Measurements from ENCODE around the gene GPR87. TPM values are rescaled to one million over a fixed set of nuclear protein-coding genes. Genes with fewer than 3 reads are reported as not detected.

GPR87 gene
- total RNA-seq, 1 experiment from 2014 or later, result not detected

DNA sequence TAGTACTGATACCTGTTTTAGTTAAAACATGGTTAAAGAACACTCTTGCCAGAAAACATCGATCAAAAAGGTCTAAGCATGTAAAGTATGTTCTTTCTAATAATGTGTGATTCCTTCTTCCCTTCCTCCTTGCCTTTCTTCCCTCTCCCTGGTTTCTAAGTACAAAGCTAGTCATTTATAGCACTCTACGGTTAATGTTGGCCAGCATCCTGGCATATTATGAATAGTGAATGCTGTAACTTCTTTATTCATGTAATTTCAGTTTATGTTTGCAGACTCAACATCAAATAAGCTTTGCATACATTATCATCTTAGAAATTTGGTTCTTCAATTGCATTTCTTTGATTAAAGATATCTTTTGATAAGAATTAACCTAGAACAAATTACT, 40.8 kb upstream of the GPR87 start:
- no peak for TF ChIP-seq SOX15 (CRISPR knock-in tag; IDR thresholded peaks at IDR 0.05)
- TF ChIP-seq ZNF423 (CRISPR knock-in tag; IDR thresholded peaks at IDR 0.05), result no peak
- no peak for TF ChIP-seq FOXP1 (CRISPR knock-in tag; IDR thresholded peaks at IDR 0.05; ENCODE audit: borderline replicate concordance)
- no peak for TF ChIP-seq CREB1 (CRISPR knock-in tag; IDR thresholded peaks at IDR 0.05)
- TF ChIP-seq, protein P1, sequence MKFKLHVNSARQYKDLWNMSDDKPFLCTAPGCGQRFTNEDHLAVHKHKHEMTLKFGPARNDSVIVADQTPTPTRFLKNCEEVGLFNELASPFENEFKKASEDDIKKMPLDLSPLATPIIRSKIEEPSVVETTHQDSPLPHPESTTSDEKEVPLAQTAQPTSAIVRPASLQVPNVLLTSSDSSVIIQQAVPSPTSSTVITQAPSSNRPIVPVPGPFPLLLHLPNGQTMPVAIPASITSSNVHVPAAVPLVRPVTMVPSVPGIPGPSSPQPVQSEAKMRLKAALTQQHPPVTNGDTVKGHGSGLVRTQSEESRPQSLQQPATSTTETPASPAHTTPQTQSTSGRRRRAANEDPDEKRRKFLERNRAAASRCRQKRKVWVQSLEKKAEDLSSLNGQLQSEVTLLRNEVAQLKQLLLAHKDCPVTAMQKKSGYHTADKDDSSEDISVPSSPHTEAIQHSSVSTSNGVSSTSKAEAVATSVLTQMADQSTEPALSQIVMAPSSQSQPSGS (CRISPR knock-in tag; IDR thresholded peaks at IDR 0.05; ENCODE audit: borderline replicate concordance, low read depth), result no peak
- TF ChIP-seq, protein P2, sequence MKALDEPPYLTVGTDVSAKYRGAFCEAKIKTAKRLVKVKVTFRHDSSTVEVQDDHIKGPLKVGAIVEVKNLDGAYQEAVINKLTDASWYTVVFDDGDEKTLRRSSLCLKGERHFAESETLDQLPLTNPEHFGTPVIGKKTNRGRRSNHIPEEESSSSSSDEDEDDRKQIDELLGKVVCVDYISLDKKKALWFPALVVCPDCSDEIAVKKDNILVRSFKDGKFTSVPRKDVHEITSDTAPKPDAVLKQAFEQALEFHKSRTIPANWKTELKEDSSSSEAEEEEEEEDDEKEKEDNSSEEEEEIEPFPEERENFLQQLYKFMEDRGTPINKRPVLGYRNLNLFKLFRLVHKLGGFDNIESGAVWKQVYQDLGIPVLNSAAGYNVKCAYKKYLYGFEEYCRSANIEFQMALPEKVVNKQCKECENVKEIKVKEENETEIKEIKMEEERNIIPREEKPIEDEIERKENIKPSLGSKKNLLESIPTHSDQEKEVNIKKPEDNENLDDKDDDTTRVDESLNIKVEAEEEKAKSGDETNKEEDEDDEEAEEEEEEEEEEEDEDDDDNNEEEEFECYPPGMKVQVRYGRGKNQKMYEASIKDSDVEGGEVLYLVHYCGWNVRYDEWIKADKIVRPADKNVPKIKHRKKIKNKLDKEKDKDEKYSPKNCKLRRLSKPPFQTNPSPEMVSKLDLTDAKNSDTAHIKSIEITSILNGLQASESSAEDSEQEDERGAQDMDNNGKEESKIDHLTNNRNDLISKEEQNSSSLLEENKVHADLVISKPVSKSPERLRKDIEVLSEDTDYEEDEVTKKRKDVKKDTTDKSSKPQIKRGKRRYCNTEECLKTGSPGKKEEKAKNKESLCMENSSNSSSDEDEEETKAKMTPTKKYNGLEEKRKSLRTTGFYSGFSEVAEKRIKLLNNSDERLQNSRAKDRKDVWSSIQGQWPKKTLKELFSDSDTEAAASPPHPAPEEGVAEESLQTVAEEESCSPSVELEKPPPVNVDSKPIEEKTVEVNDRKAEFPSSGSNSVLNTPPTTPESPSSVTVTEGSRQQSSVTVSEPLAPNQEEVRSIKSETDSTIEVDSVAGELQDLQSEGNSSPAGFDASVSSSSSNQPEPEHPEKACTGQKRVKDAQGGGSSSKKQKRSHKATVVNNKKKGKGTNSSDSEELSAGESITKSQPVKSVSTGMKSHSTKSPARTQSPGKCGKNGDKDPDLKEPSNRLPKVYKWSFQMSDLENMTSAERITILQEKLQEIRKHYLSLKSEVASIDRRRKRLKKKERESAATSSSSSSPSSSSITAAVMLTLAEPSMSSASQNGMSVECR (CRISPR knock-in tag; IDR thresholded peaks at IDR 0.05; ENCODE audit: borderline replicate concordance), result no peak
- no peak for TF ChIP-seq SMAD4 (CRISPR knock-in tag; IDR thresholded peaks at IDR 0.05)
- TF ChIP-seq, protein P3, sequence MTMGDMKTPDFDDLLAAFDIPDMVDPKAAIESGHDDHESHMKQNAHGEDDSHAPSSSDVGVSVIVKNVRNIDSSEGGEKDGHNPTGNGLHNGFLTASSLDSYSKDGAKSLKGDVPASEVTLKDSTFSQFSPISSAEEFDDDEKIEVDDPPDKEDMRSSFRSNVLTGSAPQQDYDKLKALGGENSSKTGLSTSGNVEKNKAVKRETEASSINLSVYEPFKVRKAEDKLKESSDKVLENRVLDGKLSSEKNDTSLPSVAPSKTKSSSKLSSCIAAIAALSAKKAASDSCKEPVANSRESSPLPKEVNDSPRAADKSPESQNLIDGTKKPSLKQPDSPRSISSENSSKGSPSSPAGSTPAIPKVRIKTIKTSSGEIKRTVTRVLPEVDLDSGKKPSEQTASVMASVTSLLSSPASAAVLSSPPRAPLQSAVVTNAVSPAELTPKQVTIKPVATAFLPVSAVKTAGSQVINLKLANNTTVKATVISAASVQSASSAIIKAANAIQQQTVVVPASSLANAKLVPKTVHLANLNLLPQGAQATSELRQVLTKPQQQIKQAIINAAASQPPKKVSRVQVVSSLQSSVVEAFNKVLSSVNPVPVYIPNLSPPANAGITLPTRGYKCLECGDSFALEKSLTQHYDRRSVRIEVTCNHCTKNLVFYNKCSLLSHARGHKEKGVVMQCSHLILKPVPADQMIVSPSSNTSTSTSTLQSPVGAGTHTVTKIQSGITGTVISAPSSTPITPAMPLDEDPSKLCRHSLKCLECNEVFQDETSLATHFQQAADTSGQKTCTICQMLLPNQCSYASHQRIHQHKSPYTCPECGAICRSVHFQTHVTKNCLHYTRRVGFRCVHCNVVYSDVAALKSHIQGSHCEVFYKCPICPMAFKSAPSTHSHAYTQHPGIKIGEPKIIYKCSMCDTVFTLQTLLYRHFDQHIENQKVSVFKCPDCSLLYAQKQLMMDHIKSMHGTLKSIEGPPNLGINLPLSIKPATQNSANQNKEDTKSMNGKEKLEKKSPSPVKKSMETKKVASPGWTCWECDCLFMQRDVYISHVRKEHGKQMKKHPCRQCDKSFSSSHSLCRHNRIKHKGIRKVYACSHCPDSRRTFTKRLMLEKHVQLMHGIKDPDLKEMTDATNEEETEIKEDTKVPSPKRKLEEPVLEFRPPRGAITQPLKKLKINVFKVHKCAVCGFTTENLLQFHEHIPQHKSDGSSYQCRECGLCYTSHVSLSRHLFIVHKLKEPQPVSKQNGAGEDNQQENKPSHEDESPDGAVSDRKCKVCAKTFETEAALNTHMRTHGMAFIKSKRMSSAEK (CRISPR knock-in tag; IDR thresholded peaks at IDR 0.05; ENCODE audit: borderline replicate concordance), result no peak
- TF ChIP-seq TEAD1 (CRISPR knock-in tag; IDR thresholded peaks at IDR 0.05), result no peak
- TF ChIP-seq, protein P4, sequence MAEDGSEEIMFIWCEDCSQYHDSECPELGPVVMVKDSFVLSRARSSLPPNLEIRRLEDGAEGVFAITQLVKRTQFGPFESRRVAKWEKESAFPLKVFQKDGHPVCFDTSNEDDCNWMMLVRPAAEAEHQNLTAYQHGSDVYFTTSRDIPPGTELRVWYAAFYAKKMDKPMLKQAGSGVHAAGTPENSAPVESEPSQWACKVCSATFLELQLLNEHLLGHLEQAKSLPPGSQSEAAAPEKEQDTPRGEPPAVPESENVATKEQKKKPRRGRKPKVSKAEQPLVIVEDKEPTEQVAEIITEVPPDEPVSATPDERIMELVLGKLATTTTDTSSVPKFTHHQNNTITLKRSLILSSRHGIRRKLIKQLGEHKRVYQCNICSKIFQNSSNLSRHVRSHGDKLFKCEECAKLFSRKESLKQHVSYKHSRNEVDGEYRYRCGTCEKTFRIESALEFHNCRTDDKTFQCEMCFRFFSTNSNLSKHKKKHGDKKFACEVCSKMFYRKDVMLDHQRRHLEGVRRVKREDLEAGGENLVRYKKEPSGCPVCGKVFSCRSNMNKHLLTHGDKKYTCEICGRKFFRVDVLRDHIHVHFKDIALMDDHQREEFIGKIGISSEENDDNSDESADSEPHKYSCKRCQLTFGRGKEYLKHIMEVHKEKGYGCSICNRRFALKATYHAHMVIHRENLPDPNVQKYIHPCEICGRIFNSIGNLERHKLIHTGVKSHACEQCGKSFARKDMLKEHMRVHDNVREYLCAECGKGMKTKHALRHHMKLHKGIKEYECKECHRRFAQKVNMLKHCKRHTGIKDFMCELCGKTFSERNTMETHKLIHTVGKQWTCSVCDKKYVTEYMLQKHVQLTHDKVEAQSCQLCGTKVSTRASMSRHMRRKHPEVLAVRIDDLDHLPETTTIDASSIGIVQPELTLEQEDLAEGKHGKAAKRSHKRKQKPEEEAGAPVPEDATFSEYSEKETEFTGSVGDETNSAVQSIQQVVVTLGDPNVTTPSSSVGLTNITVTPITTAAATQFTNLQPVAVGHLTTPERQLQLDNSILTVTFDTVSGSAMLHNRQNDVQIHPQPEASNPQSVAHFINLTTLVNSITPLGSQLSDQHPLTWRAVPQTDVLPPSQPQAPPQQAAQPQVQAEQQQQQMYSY (CRISPR knock-in tag; IDR thresholded peaks at IDR 0.05), result no peak
- TF ChIP-seq MXD4 (CRISPR knock-in tag; IDR thresholded peaks at IDR 0.05; ENCODE audit: borderline replicate concordance), result no peak
- no peak for TF ChIP-seq HMGA2 (CRISPR knock-in tag; IDR thresholded peaks at IDR 0.05)
- TF ChIP-seq ZNF396 (CRISPR knock-in tag; IDR thresholded peaks at IDR 0.05; ENCODE audit: borderline replicate concordance), result no peak
- no peak for TF ChIP-seq ZNF317 (CRISPR knock-in tag; IDR thresholded peaks at IDR 0.05; ENCODE audit: borderline replicate concordance, low read depth)
- POLR2A ChIA-PET, result no interaction called here
- CTCF ChIA-PET, result interaction anchor here (1.3 kb wide), 1 partner anchor 22 kb away, joined by 6 read pairs; no protein-coding TSS in a partner anchor
- no peaks in the 10 kb centered on the region for H3K9me3 Mint-ChIP-seq
- 0 out of 2 replicates have a peak, but pooled peaks cover 3% of the 10 kb centered on the region for H3K36me3 Mint-ChIP-seq
- DNase-seq (ENCODE audit: low spot score) (no peak), ATAC-seq (no peak)
- H3K4me1 Mint-ChIP-seq, result peaks cover 19% of the 10 kb centered on the region
- no peak overlapping the region for H3K27ac Mint-ChIP-seq
- no peak overlapping the region for H3K4me3 Mint-ChIP-seq
- H3K27me3 Mint-ChIP-seq (ENCODE audit: low read depth), result no peaks in the 10 kb centered on the region
